GM18951 (cell line): ENCODE data around the gene STPG4.
"Not testable (repeated sequence)": the region's sequence is repeated elsewhere in the genome, so short reads cannot be mapped to it uniquely, and the experiment has no call there.

ENCODE experiments used
- POLR2A ChIP-seq: IDR thresholded peaks from 4 replicates; pipeline ENCODE4 v1.6.1; 2011; ENCODE audit warnings: mild to moderate bottlenecking; ENCODE audit not compliant: insufficient read length, insufficient read depth; ENCODE audit errors: extremely low read depth
- in situ Hi-C: fragments of 300-500 bp; cut with MboI; formaldehyde crosslinking; loops from one replicate; pipeline ENCODE4 v1.12.0; 2022; ENCODE audit warnings: low sequenced_read_pairs, mixed read lengths, inconsistent platforms; ENCODE audit not compliant: unreplicated experiment

STPG4 gene

GRCh38 chr2:47181176-47181575 is 26.1 kb upstream of the STPG4 start:
- in situ Hi-C loops: no loop called here
- no peak for TF ChIP-seq POLR2A

- TF ChIP-seq POLR2A: no peak
- in situ Hi-C loops: no loop called here
Observed at GRCh38 chr2:47180531-47180930, 25.4 kb upstream of the STPG4 start.

- in situ Hi-C loops: no loop called here
- TF ChIP-seq POLR2A: no peak
Observed at GRCh38 chr2:47179388-47179787, 24.3 kb upstream of the STPG4 start.

GRCh38 chr2:47178341-47178740 is 23.2 kb upstream of the STPG4 start:
- TF ChIP-seq POLR2A: no peak
- in situ Hi-C loops: no loop called here

GRCh38 chr2:47177043-47177565 is 22.0 kb upstream of the STPG4 start:
- in situ Hi-C loops: no loop called here
- no peak for TF ChIP-seq POLR2A

- in situ Hi-C loops: no loop called here
- TF ChIP-seq POLR2A: no peak
Observed at GRCh38 chr2:47174733-47175361, 19.7 kb upstream of the STPG4 start.

GRCh38 chr2:47173986-47174732 is 19.1 kb upstream of the STPG4 start:
- in situ Hi-C loops: no loop called here
- TF ChIP-seq POLR2A: no peak

GRCh38 chr2:47172922-47173695 is 18.0 kb upstream of the STPG4 start:
- TF ChIP-seq POLR2A: no peak
- in situ Hi-C loops: no loop called here

- in situ Hi-C loops: no loop called here
- TF ChIP-seq POLR2A: no peak
Observed at GRCh38 chr2:47172156-47172921, 17.2 kb upstream of the STPG4 start.

GRCh38 chr2:47169784-47170183 is 14.7 kb upstream of the STPG4 start:
- in situ Hi-C loops: no loop called here
- TF ChIP-seq POLR2A: no peak

GRCh38 chr2:47168895-47169294 is 13.8 kb upstream of the STPG4 start:
- in situ Hi-C loops: not testable (repeated sequence)

GRCh38 chr2:47167149-47167548 is 12.0 kb upstream of the STPG4 start:
- no peak for TF ChIP-seq POLR2A
- in situ Hi-C loops: no loop called here
